Hepatocyte (in vitro differentiated cells): ENCODE measurements around the gene ZNF385A. TPM values are rescaled to one million over a fixed set of nuclear protein-coding genes. Genes with fewer than 3 reads are reported as not detected.
A peak's percentile ranks its signal among the peaks of the same experiment; 100 is the strongest.

ENCODE experiments used
- DNase-seq: peaks from one replicate; pipeline ENCODE4 v3.0.0-alpha.2; 2016; ENCODE audit warnings: low spot score
- H2AFZ ChIP-seq: fragments of 200-600 bp; sonication (generic); 2 replicates; pipeline ENCODE4 v1.6.0; 2016; ENCODE audit warnings: antibody characterized with exemption, mild to moderate bottlenecking
- H3K27ac ChIP-seq: fragments of 200-600 bp; sonication (generic); 2 replicates; pipeline ENCODE4 v1.5.1; 2016; ENCODE audit warnings: mild to moderate bottlenecking
- H3K27me3 ChIP-seq: fragments of 200-600 bp; sonication (generic); 2 replicates; pipeline ENCODE4 v1.6.1; 2016
- H3K36me3 ChIP-seq: fragments of 200-600 bp; sonication (generic); replicated peaks from 2 replicates; pipeline ENCODE4 v1.5.1; 2016; ENCODE audit warnings: low read depth; ENCODE audit not compliant: insufficient read depth
- H3K4me1 ChIP-seq: fragments of 200-600 bp; sonication (generic); 2 replicates; pipeline ENCODE4 v1.5.1; 2016; ENCODE audit warnings: mild to moderate bottlenecking, moderate library complexity; ENCODE audit not compliant: insufficient read depth
- H3K4me2 ChIP-seq: fragments of 200-600 bp; sonication (generic); 2 replicates; pipeline ENCODE4 v1.6.0; 2016
- H3K4me3 ChIP-seq: fragments of 200-600 bp; sonication (generic); 2 replicates; pipeline ENCODE4 v1.5.1; 2016; ENCODE audit warnings: mild to moderate bottlenecking
- H3K79me2 ChIP-seq: fragments of 200-600 bp; sonication (generic); 2 replicates; pipeline ENCODE4 v1.6.0; 2017; ENCODE audit warnings: mild to moderate bottlenecking
- H3K9me2 ChIP-seq: fragments of 200-600 bp; sonication (generic); replicated peaks from 2 replicates; pipeline ENCODE4 v1.6.0; 2017; ENCODE audit warnings: mild to moderate bottlenecking; ENCODE audit not compliant: insufficient read depth
- H3K9me3 ChIP-seq: fragments of 200-600 bp; sonication (generic); 2 replicates; pipeline ENCODE4 v1.5.1; 2016; ENCODE audit warnings: low read depth, mild to moderate bottlenecking
- H4K20me1 ChIP-seq: fragments of 200-600 bp; sonication (generic); 2 replicates; pipeline ENCODE4 v1.6.0; 2016; ENCODE audit warnings: mild to moderate bottlenecking; ENCODE audit not compliant: insufficient read depth, poor library complexity, severe bottlenecking
- EZH2 ChIP-seq: fragments of 200-600 bp; sonication (generic); IDR thresholded peaks from 2 replicates; pipeline ENCODE4 v1.6.1; 2016; ENCODE audit warnings: antibody characterized with exemption, mild to moderate bottlenecking, borderline replicate concordance
- EZH2phosphoT487 ChIP-seq: fragments of 200-600 bp; sonication (generic); IDR thresholded peaks from one replicate; pipeline ENCODE4 v1.6.1; 2018; ENCODE audit warnings: antibody characterized with exemption, mild to moderate bottlenecking, low read depth, moderate library complexity; ENCODE audit not compliant: unreplicated experiment, severe bottlenecking
- WGBS: methylation state at CpG from one replicate; pipeline ENCODE4 v1.1.6; 2016; ENCODE audit warnings: low lambda C conversion rate; ENCODE audit errors: missing lambda C conversion rate; 5-methylcytosine and 5-hydroxymethylcytosine counted together
- polyA plus RNA-seq: library from polyadenylated mRNA; unstranded; fragments of >200 nt; fragmentation: Nextera tagmentation; extraction: Ambion mirVana; gene quantifications from 2 replicates; pipeline ENCODE4 v1.2.1, GENCODE V29; 2016
- total RNA-seq: library from RNA; depleted of rRNA; stranded (reverse); fragments of >200 nt; gene quantifications from 2 replicates; pipeline ENCODE4 v1.2.3, GENCODE V29; 2014
- TF ChIP-seq, protein P1 (sequence below): fragments of 200-600 bp; sonication (generic); IDR thresholded peaks from 2 replicates; pipeline ENCODE4 v1.5.1; 2016; ENCODE audit warnings: antibody characterized with exemption, mild to moderate bottlenecking; ENCODE audit not compliant: poor library complexity

ZNF385A gene
- total and polyA plus RNA-seq, 2 experiments from 2014 or later = 4.2 to 5.6 TPM

- 88% methylated on average over 6 of the region's 6 CpGs for WGBS
- H3K79me2 ChIP-seq = no peaks in the 10 kb centered on the region
- no peak overlapping the region for H2AFZ ChIP-seq
- DNase-seq = no peak
- no peak overlapping the region for H3K4me2 ChIP-seq
- TF ChIP-seq, protein P1, sequence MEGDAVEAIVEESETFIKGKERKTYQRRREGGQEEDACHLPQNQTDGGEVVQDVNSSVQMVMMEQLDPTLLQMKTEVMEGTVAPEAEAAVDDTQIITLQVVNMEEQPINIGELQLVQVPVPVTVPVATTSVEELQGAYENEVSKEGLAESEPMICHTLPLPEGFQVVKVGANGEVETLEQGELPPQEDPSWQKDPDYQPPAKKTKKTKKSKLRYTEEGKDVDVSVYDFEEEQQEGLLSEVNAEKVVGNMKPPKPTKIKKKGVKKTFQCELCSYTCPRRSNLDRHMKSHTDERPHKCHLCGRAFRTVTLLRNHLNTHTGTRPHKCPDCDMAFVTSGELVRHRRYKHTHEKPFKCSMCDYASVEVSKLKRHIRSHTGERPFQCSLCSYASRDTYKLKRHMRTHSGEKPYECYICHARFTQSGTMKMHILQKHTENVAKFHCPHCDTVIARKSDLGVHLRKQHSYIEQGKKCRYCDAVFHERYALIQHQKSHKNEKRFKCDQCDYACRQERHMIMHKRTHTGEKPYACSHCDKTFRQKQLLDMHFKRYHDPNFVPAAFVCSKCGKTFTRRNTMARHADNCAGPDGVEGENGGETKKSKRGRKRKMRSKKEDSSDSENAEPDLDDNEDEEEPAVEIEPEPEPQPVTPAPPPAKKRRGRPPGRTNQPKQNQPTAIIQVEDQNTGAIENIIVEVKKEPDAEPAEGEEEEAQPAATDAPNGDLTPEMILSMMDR = no peak
- no peak for TF ChIP-seq EZH2phosphoT487
- no peak for TF ChIP-seq EZH2
- no peaks in the 10 kb centered on the region for H3K9me2 ChIP-seq
- H3K4me3 ChIP-seq = no peak overlapping the region
- H3K27ac ChIP-seq = no peak overlapping the region
- no peaks in the 10 kb centered on the region for H3K4me1 ChIP-seq
- no peaks in the 10 kb centered on the region for H4K20me1 ChIP-seq
- H3K27me3 ChIP-seq = no peaks in the 10 kb centered on the region
- no peaks in the 10 kb centered on the region for H3K36me3 ChIP-seq
- no peaks in the 10 kb centered on the region for H3K9me3 ChIP-seq
Measured at GRCh38 chr12:54393207-54393609, 8.7 kb upstream of the ZNF385A start.

GRCh38 chr12:54392485-54393206, 8.1 kb upstream of the ZNF385A start:
- Histone ChIP-seq H3K4me2 (no peak overlapping the region), H3K27me3 (no peaks in the 10 kb centered on the region), H3K27ac (no peak overlapping the region), H3K36me3 (no peaks in the 10 kb centered on the region), H3K9me2 (no peaks in the 10 kb centered on the region), H4K20me1 (no peaks in the 10 kb centered on the region), H3K9me3 (no peaks in the 10 kb centered on the region), H3K4me3 (no peak overlapping the region), H3K79me2 (no peaks in the 10 kb centered on the region), H2AFZ (no peak overlapping the region), H3K4me1 (no peaks in the 10 kb centered on the region)
- WGBS = 86% methylated on average over 8 of the region's 8 CpGs
- TF ChIP-seq, protein P1 = no peak
- TF ChIP-seq EZH2phosphoT487 (no peak), EZH2 (no peak)
- no peak for DNase-seq

- H3K27me3 ChIP-seq = no peaks in the 10 kb centered on the region
- H3K4me1 ChIP-seq = no peaks in the 10 kb centered on the region
- H2AFZ ChIP-seq = peak overlapping the region; percentile 97
- no peaks in the 10 kb centered on the region for H3K36me3 ChIP-seq
- no peaks in the 10 kb centered on the region for H4K20me1 ChIP-seq
- H3K9me3 ChIP-seq = no peaks in the 10 kb centered on the region
- no peaks in the 10 kb centered on the region for H3K9me2 ChIP-seq
- H3K79me2 ChIP-seq = no peaks in the 10 kb centered on the region
- DNase-seq = peak; percentile 84
- H3K27ac ChIP-seq = no peak overlapping the region
- peak overlapping the region; percentile 86 for H3K4me2 ChIP-seq
- no peak for TF ChIP-seq EZH2phosphoT487
- no peak for TF ChIP-seq EZH2
- TF ChIP-seq, protein P1 = peak; percentile 28
- 4% methylated on average over 25 of the region's 51 CpGs for WGBS
- peak overlapping the region; percentile 70 for H3K4me3 ChIP-seq
Measured at GRCh38 chr12:54390668-54391551, 6.4 kb upstream of the ZNF385A start.
